GM12892 (cell line): ENCODE data around the gene IGFL4.

Experiments
- POLR2A ChIP-seq: IDR thresholded peaks from 2 replicates; pipeline ENCODE4 v1.6.1; 2011; ENCODE audit warnings: low read depth, low read length, control low read depth
- POLR2AphosphoS5 ChIP-seq: IDR thresholded peaks from 2 replicates; pipeline ENCODE4 v1.6.1; 2011; ENCODE audit warnings: low read depth, low read length, control low read depth
- TAF1 ChIP-seq: IDR thresholded peaks from 2 replicates; pipeline ENCODE4 v1.6.1; 2011; ENCODE audit warnings: low read depth, mild to moderate bottlenecking, control low read depth, low read length, borderline replicate concordance

DNA sequence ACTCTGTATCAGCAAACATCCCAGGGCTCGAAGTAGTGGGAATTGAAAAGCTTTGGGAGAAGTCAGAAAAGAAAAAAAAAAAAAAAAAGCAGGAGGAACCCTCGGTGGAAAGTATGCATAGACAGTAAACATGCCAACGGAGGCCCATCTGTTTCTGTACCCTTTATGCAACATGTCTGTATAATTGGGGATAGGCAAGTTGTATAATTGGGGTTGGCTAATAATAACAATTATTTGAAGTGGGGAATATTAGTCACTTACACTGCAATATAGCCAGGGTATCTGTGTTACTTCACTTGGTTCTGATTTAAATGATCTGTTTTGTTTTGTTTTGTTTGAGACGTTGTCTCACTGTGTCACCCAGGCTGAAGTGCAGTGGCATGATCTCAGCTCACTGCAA lies 12.1 kb upstream of the IGFL4 start:
- TF ChIP-seq POLR2A = no peak
- TF ChIP-seq POLR2AphosphoS5 = no peak
- no peak for TF ChIP-seq TAF1
